Heart left ventricle (tissue), 16 donors: ENCODE data around the gene ZNF365. TPM values are rescaled to one million over a fixed set of nuclear protein-coding genes. Genes with fewer than 3 reads are reported as not detected.

ENCODE experiments used
- ATAC-seq, 4 donors: fragments of 200-7000 bp; cut with Tn5 transposase; one replicate each; pipeline ENCODE4 v1.9.1; 2020 to 2022; ENCODE audit warnings: moderate library complexity in 4 of 4, mild to moderate bottlenecking in 3 of 4, moderate number of reproducible peaks in 1 of 4
- DNase-seq, 5 donors: peaks; one replicate each; pipeline ENCODE4 v3.0.0-alpha.2; 2020
- H3K27ac ChIP-seq, 12 donors: fragments of 200-600 bp; sonication (generic) in 4 of 12; one replicate each; pipeline versions ENCODE4 v1.5.0 to v1.8.0; 2016 to 2022; ENCODE audit warnings: mild to moderate bottlenecking in 2 of 12
- H3K27me3 ChIP-seq, 9 donors: fragments of 200-600 bp; sonication (generic) in 2 of 9; one replicate each; pipeline versions ENCODE4 v1.5.1 to v1.8.0; 2016 to 2022; ENCODE audit warnings: mild to moderate bottlenecking in 3 of 9
- H3K36me3 ChIP-seq, 9 donors: fragments of 200-600 bp; sonication (generic) in 2 of 9; one replicate each; pipeline versions ENCODE4 v1.5.0 to v1.8.0; 2018 to 2022; ENCODE audit warnings: mild to moderate bottlenecking in 2 of 9
- H3K4me1 ChIP-seq, 12 donors: fragments of 200-600 bp; sonication (generic) in 4 of 12; one replicate each; pipeline versions ENCODE4 v1.5.0 to v1.8.0; 2016 to 2022; ENCODE audit warnings: mild to moderate bottlenecking in 3 of 12
- H3K4me3 ChIP-seq, 12 donors: fragments of 200-600 bp; sonication (generic) in 4 of 12; one replicate each; pipeline versions ENCODE4 v1.5.0 to v1.8.0; 2017 to 2022; ENCODE audit warnings: mild to moderate bottlenecking in 9 of 12, moderate library complexity in 4 of 12
- H3K9me3 ChIP-seq, 12 donors: fragments of 200-600 bp; sonication (generic) in 4 of 12; one replicate each; pipeline versions ENCODE4 v1.5.0 to v1.8.0; 2016 to 2022; ENCODE audit warnings: mild to moderate bottlenecking in 1 of 12
- POLR2A ChIP-seq, 2 donors: fragments of 450-650 bp; IDR thresholded peaks; one replicate each; pipeline ENCODE4 v1.6.1; 2017; ENCODE audit warnings: antibody characterized with exemption in 2 of 2, mild to moderate bottlenecking in 2 of 2, moderate library complexity in 2 of 2
- WGBS, 4 donors: extraction: QIAGEN DNeasy Blood & Tissue Kit in 2 of 4; methylation state at CpG; one replicate each; pipeline versions ENCODE4 v1.1.5 to v1.1.7; 2013 to 2018; 5-methylcytosine and 5-hydroxymethylcytosine counted together
- intact Hi-C, 10 donors: fragments of 100-400 bp; cut with DNase I; formaldehyde crosslinking; loops; one replicate each; pipeline versions ENCODE4 v1.11.1 to v1.14.2; 2022
- polyA plus RNA-seq, 2 donors: library from polyadenylated mRNA; stranded (reverse); fragments of 200-250 nt; gene quantifications; one replicate each; pipeline ENCODE4 v1.2.3, GENCODE V29; 2013
- total RNA-seq, 9 donors: library from RNA; depleted of rRNA in 2 of 9; stranded (reverse); fragments of >200 nt in 2 of 9; fragmentation: NEBNext Ultra II Directional in 3 of 9; extraction: Animal tissue kit (Norgen Biotek cat#: 25700) in 3 of 9; gene quantifications; one replicate each; pipeline versions ENCODE4 v1.1.0 to v1.2.4, GENCODE V29; 2016 to 2023
- TF ChIP-seq, protein P1 (sequence below), 12 donors: fragments of 200-600 bp; sonication (generic) in 4 of 12; IDR thresholded peaks; one replicate each; pipeline versions ENCODE4 v1.5.0 to v1.8.0; 2018 to 2022; ENCODE audit warnings: antibody characterized with exemption in 12 of 12, mild to moderate bottlenecking in 5 of 12
- donor health status: ischemic (EF 13 %, LVEDD 7.1; RV severe dilation, severe dysfunction).
- donor health status: healthy with polysubstance abuse.
- donor health status: DM: no; HTN: yes; CAD: no.
- donor health status: DM: no; HTN: no; CAD: no.
- donor health status: ischemic (EF 25% LVEDD 6.9; RV normal size, moderate dysfunction).
- donor health status: ischemic (EF 25% LVEDD 5.7; RV mildly dilated, moderate dysfunction).
- donor health status: healthy.
- donor health status: DM: yes; HTN: yes; CAD: no.
- donor health status: ischemic (EF 35%, LVEDD 5.7; RV mildly dilated, moderate dysfunction).
- donor health status: nonischemic (EF 11% LVEDD 7.7; RV severe dilation, severe dysfunction).
- donor health status: DM: yes; HTN: yes; CAD: no.
- donor health status: PGD.
- donor health status: ischemic (EF 29% LVEDD 5.4; RV normal size, mild dysfunction).
- donor health status: nonischemic (EF 23%, LVEDD 6.1; RV moderate dilation, normal function).

Gene ZNF365
- total and polyA plus RNA-seq, 11 donors: 0.08 to 0.63 (median 0.27) TPM; not detected in 3

DNA sequence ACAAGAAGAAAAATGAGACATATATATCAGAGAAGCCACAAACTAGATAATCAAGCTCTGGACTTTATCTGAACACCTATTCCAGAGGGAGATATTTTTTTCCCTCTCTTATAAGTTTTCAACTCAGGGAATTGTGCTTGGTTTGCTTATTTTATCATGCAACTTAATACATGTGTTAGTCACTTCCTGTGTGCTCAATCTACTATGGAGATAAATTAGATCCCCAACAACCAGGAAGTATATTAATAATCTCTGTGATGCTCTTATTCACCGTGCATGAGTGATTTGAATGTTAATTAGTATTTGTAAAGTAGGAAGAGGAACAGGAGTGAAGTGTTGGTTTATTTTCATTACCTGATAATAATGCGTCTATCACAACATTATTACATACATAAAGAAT lies 38.8 kb upstream of the ZNF365 start:
- TF ChIP-seq, protein P1, sequence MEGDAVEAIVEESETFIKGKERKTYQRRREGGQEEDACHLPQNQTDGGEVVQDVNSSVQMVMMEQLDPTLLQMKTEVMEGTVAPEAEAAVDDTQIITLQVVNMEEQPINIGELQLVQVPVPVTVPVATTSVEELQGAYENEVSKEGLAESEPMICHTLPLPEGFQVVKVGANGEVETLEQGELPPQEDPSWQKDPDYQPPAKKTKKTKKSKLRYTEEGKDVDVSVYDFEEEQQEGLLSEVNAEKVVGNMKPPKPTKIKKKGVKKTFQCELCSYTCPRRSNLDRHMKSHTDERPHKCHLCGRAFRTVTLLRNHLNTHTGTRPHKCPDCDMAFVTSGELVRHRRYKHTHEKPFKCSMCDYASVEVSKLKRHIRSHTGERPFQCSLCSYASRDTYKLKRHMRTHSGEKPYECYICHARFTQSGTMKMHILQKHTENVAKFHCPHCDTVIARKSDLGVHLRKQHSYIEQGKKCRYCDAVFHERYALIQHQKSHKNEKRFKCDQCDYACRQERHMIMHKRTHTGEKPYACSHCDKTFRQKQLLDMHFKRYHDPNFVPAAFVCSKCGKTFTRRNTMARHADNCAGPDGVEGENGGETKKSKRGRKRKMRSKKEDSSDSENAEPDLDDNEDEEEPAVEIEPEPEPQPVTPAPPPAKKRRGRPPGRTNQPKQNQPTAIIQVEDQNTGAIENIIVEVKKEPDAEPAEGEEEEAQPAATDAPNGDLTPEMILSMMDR (IDR thresholded peaks at IDR 0.05): no peak
- TF ChIP-seq POLR2A (IDR thresholded peaks at IDR 0.05): no peak
- Histone ChIP-seq H3K9me3 (peaks cover 0 to 7% (median 0%) of the 10 kb centered on the region in 12 donors), H3K4me3 (no peak overlapping the region), H3K27me3 (no peaks in the 10 kb centered on the region), H3K4me1 (no peaks in the 10 kb centered on the region), H3K36me3 (no peaks in the 10 kb centered on the region), H3K27ac (no peak overlapping the region)
- intact Hi-C loops: no loop called here
- no peak for DNase-seq
- 47 to 60% (median 56%) methylated on average over 2 of the region's 2 CpGs for WGBS, 4 donors
- ATAC-seq: no peak

DNA sequence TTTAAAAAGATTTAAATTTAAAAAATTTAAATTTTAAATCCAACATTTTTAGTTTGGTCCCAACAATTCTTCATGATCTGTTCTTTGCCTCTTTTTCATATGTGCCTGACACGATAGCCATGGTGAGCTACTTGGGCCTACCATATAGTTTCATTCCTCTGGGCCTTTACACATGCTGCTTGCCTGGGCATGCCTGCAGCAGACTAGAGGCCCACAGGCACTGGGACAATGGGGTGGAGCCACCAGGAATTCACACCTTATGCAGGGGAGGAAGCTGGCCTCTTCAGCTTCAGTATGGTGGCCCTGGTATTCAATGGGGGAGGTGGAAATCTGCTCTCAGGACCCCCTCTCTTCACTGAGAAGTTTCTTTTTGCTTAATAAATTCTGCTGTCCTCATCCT lies 37.8 kb upstream of the ZNF365 start:
- 86 to 97% (median 93%) methylated on average over 1 of the region's 1 CpG for WGBS, 4 donors
- Histone ChIP-seq H3K27ac (no peak overlapping the region), H3K27me3 (no peaks in the 10 kb centered on the region), H3K9me3 (peaks cover 0 to 16% (median 3%) of the 10 kb centered on the region in 12 donors), H3K4me1 (no peaks in the 10 kb centered on the region), H3K36me3 (no peaks in the 10 kb centered on the region), H3K4me3 (no peak overlapping the region)
- TF ChIP-seq POLR2A (IDR thresholded peaks at IDR 0.05): no peak
- TF ChIP-seq, protein P1 (IDR thresholded peaks at IDR 0.05): no peak
- intact Hi-C loops: no loop called here
- DNase-seq (no peak), ATAC-seq (no peak)

DNA sequence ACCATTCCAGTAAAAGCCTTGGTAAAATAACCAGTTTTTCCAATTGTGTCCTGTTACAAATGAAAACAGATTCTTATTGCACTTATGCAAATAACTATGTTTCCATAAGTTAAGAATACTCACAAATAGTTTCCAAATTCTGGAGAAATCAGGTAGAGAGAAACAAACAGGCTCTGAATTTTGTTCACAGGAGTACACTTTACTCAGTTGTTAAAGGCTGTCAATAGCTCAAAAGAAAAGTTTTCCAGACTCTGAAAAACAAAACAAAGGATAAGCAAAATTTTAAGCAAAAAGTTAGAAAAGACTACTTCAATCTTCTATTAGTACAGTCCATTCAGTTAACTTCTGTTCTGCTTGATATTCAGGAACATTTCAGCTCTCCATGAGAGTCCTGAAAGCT lies 32.8 kb upstream of the ZNF365 start:
- TF ChIP-seq POLR2A (IDR thresholded peaks at IDR 0.05): no peak
- TF ChIP-seq, protein P1 (IDR thresholded peaks at IDR 0.05): no peak
- Histone ChIP-seq H3K4me1 (no peaks in the 10 kb centered on the region), H3K9me3 (peaks cover 0 to 48% (median 17%) of the 10 kb centered on the region in 12 donors), H3K36me3 (no peaks in the 10 kb centered on the region), H3K27me3 (no peaks in the 10 kb centered on the region), H3K27ac (no peak overlapping the region), H3K4me3 (no peak overlapping the region)
- no peak for ATAC-seq
- DNase-seq: no peak
- intact Hi-C loops: no loop called here

DNA sequence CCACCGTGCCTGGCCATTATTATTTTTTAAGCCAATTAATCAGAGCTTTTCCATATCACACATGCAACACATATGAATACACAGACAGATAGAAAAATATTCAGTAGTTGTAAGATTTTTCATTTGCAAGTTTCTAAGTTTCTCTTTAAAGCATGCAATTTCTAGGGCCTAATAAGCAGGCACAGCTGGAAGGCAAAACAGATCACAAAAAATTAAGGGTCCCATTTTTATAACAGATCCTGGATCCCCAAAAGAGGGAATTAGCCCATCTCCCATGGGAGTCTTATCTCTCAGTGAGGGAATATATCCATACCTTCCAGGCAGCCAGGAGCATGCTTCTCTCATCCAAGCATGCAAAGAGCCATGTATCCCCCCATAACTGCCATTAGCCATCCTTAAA lies 31.2 kb upstream of the ZNF365 start:
- 91 to 100% (median 93%) methylated on average over 1 of the region's 1 CpG for WGBS, 4 donors
- TF ChIP-seq, protein P1 (IDR thresholded peaks at IDR 0.05): no peak
- no peak for TF ChIP-seq POLR2A (IDR thresholded peaks at IDR 0.05)
- H3K9me3 ChIP-seq: peaks cover 0 to 64% (median 24%) of the 10 kb centered on the region in 12 donors
- no peak overlapping the region for H3K4me3 ChIP-seq
- no peaks in the 10 kb centered on the region for H3K4me1 ChIP-seq
- ATAC-seq (no peak), DNase-seq (no peak)
- no peaks in the 10 kb centered on the region for H3K27me3 ChIP-seq
- H3K27ac ChIP-seq: no peak overlapping the region
- intact Hi-C loops: no loop called here
- no peaks in the 10 kb centered on the region for H3K36me3 ChIP-seq
